OCI-M2 (cell line): ENCODE results near the gene KLHL22.
"Not testable (repeated sequence)": the region's sequence is repeated elsewhere in the genome, so short reads cannot be mapped to it uniquely, and the experiment has no call there.

Experiments
- DNase-seq: peaks from one replicate; lab custom pipeline; 2025; ENCODE audit not compliant: unreplicated experiment; lab: John Stamatoyannopoulos, UW

The KLHL22 gene

DNA sequence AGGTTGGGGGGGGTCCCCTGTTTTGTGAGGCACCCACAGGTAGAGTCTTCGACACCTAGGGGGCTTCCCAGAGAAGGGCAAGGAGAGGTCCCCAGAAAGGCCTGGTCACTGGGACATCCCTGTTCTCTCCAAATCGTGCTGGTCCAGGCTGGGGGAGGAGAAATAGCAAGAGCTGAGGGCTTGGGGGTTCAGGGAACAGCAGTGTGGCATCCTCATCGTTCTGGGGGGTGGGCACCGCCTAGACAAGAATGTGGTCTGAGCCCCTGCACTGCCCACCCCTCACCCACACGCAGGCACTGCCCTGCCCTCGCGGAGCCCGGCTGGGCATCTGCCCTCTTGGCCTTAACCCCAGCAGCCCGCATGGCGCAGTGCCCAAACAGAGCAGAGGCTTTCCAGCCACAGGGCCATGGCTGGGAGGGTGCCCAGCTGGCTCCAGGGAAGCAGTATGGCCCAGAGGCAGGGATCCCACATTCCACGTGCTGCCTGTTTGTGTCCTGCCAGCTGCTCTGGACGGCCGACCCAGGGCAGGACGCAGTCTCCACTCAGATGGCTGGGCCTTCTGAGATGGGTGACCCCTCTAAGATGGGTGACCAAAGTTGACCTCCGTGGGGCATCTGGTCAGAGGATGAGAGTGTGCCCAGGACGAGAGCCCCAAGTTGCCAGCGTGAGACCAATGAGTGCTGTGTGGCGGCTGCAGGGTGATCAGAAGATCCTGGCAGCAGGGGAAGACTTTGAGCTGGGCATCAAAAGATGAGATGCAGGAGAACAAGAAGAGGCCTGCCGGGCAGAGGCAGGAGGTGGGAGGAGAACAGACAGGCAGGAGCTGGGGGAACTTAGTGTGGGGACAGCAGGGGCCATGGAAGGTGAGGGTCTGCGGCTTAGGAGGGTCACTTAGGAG lies 72.3 kb downstream of the KLHL22 start:
- DNase-seq: no peak

DNA sequence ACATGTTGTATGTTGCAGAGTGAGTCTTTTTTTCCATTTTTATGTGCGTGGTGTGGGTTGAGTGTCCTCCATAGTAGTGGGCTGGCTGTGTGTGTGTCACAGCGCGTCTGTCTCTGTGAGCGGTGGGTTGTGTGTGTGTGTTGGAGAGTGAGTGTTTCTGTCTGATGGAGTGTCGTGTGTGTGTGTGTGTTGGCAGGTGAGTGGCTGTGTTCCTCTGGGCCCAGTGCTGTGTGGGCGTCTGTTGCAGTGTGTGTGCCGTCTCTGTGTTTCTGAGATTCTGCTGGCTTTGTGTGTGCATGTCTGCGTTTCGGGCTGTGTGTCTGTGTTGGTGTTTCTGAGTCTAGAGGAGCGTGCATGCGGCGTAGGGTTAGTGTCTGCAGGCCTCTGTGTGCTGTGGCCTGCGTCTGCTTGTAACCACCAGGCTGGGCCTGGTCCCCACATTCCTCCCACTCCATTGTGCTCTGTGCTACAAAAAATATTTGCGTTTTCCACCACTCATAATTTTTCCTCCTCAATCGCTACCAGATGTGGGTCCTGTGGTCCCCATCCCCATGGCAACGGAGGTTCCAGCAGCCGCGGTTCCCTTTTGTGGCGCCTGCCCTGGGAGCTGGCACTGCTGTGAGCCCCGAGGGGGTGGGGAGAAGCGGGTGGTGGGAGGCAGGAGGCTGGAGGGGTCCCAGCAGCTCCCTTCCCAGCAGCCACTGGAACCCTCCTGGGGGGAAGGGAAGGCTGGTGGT lies 73.2 kb downstream of the KLHL22 start:
- no peak for DNase-seq

DNA sequence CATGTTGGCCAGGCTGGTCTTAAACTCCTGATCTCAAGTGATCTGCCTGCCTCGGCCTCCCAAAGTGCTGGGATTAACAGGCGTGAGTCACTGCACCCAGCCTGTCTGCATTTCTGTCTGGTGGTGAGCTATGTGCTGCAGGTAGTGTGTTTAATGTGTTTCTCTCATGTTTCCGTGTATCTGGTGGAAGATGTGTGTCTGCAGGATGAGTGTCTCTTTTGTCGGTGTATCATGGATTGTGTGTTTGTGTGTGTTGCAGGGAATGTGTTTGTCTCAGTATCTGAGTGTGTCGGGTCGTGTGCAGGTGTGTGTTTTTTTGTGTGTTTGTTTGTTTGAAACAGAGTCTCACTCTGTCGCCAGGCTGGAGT lies 74.1 kb downstream of the KLHL22 start:
- DNase-seq: no peak

DNA sequence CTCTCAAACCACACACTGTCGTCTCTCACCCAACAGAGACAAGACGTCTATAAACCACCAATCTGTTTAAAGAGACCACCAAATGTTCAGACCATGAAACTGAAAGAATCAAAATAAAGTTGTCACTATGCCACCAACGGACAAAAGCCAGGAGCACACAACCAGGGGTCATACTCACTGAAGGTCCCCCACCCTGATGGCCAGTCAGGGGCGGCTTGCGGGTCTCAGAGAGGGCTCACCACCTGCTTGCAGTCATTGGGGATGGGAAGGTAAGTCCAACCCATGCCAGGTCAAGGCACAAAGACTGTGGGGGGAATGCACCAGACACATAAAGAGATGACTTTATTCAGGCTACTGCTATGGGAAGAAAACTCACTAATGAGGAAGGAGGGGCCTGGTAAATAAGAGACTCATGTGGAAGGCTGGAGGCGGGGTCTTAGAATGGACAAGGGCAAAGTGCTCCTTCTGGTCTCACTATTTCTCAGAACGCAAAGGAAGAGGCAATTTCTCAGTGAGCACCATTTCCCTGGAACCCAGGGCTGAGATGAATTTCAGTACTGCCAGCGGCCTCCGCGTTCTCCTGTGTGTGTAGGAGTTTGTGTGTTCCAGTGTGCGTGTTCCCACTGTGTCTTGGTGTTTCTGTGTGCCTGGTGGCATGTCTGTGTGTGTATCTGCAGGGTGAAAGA lies 75.3 kb downstream of the KLHL22 start:
- no peak for DNase-seq

DNA sequence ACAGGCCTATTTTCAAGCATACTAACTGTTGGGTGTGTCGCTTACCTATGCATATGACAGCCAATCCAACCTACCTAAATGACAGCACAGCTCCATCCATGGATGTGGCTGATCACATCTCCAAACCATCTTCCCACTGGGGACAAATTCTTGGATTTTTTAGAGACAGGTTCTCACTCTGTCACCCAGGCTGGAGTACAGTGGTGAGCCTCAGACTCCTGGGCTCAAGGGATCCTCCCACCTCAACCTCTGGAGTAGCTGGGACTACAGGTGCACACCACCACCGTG lies 76.0 kb downstream of the KLHL22 start:
- no peak for DNase-seq

- peak; percentile 21 for DNase-seq
Measured at GRCh38 chr22:20418211-20418788, 77.3 kb downstream of the KLHL22 start.

DNA sequence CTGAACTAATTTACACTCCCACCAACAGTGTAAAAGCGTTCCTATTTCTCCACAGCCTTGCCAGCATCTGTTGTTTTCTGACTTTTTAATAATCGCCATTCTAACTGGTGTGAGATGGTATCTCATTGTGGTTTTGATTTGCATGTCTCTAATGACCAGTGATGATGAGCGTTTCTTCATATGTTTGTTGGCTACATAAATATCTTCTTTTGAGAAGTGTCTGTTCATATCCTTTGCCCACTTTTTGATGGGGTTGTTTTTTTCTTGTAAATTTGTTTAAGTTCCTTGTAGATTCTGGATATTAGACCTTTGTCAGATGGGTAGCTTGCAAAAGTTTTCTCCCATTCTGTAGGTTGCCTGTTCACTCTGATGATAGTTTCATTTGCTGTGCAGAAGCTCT lies 79.9 kb downstream of the KLHL22 start:
- DNase-seq: not testable (repeated sequence)

GRCh38 chr22:20415241-20415640 lies 80.4 kb downstream of the KLHL22 start:
- not testable (repeated sequence) for DNase-seq

GRCh38 chr22:20414450-20414849 lies 81.1 kb downstream of the KLHL22 start:
- no peak for DNase-seq

GRCh38 chr22:20414059-20414440 lies 81.5 kb downstream of the KLHL22 start:
- no peak for DNase-seq

DNA sequence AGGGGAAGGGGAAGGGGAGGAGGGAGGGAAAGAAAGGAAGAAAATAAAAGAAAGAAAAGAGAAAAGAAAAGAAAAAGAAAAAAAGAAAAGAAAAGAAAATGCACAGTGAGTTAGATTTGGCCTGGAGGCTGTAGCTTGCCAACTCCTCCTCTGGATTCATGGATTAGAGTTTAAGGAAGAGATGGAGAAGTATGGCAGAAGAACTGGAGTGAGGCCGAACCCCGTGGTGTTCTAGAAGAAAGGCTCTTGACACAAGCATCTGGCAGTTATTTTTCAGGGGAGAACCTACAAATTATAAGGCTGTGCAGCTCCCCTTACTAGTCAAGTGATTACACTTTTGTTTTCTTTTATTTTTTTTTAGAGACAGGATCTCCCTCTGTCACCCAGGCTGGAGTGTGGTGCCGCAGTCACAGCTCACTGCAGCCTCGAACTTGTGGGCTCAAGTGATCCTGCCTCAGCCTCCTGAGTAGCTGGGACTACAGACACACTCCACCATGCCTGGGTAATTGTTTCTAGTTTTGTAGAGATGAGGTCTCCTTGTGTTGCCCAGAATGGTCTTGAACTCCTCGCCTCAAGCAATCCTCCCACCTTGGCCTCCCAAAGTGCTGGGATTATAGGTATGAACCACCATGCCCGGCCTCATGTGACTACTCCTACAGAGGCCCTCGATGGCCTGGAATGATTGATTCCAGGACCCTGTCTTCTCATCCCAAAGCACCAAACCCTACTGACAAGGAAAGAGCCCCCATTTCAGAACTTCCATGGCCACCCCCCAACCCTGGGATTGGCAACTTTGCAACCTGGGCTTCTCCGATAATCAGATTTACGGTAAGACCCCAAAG lies 82.2 kb downstream of the KLHL22 start:
- no peak for DNase-seq

DNA sequence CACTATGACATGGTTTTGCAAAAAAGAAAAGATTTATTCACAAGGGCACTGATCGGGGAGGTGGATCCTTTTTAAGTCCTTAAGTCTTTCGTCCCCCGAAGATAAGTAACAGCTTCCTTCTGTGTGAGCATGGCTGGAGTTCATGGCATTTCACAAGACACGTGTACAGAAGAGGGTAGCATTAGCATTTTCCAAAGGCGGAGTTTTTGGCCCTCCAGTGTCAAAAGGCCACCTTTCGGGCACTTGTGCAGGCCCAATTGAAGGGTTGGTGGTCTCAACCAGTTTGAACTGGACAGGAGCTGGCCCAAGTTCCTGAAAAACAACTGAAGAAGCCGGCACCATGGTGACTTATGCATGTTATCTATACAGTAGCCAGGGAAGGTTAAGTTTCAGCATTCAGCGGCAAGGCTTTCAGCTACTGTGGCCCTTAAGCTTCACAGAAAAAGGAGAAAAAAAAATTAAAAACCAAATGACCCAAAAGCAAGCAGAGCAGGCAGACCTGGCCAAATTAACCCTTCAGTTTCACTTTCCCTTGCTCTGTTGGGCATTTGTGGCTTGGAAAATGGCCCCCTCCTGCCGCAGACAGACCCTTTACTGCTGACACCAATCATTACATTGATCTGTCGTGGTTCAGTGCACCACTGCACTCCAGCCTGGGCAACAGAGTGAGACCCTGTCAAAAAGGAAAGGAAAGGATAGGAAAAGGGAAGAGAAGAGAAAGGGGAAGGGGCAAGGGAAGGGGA lies 83.0 kb downstream of the KLHL22 start:
- DNase-seq: peak; percentile 10

DNA sequence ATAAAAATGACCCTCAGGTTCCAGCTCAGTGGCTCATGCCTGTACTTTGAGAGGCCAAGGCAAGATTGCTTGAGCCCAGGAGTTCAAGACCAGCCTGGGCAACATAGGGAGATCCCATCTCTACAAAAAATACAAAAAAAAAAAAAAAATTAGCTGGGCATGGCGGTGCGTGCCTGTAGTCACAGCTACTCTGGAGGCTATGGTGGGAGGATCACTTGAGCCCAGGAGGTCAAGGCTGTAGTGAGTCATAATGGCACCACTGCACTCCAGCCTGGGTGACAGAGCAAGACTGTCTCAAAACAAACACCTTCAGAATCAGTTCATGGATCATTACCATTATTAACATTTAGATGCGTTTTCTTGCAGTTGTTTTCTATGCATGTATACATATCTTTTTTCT lies 86.2 kb downstream of the KLHL22 start:
- not testable (repeated sequence) for DNase-seq

GRCh38 chr22:20408891-20409290 lies 86.7 kb downstream of the KLHL22 start:
- DNase-seq: no peak

- no peak for DNase-seq
Measured at GRCh38 chr22:20407829-20408228, 87.8 kb downstream of the KLHL22 start.

- DNase-seq: no peak
Measured at GRCh38 chr22:20406686-20407408, 88.7 kb downstream of the KLHL22 start.

GRCh38 chr22:20405931-20406685 lies 89.5 kb downstream of the KLHL22 start:
- no peak for DNase-seq

DNA sequence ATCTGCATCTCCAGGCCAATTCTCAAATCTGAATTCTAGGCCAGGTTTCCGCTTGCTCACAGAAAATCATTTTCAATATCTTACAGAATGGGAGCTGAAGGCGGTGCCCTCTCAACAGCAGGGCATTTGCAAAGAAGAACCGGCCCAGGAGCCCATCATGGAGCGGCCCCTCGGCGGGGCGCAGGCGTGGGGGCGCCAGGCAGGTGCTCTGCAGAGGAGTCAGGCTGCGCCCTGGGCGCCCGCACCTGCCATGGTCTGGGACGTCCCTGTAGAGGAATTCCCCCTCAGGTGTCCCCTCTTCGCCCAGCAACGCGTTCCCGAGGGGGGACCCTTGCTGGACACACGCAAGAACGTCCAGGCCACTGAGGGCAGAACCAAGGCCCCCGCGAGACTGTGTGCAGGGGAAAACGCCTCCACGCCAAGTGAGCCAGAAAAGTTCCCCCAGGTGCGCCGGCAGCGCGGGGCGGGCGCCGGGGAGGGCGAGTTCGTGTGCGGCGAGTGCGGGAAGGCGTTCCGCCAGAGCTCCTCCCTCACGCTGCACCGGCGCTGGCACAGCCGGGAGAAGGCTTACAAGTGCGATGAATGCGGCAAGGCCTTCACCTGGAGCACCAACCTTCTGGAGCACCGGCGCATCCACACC lies 90.2 kb downstream of the KLHL22 start:
- DNase-seq: no peak
